K562 (cell line): ENCODE results near the gene AQP9. TPM values are rescaled to one million over a fixed set of nuclear protein-coding genes. Genes with fewer than 3 reads are reported as not detected.
A peak's percentile ranks its signal among the peaks of the same experiment; 100 is the strongest.

ENCODE experiments used
- ATAC-seq: fragments of 200-7000 bp; cut with Tn5 transposase; 3 replicates; pipeline ENCODE4 v1.9.1; 2020; ENCODE audit warnings: moderate library complexity
- BruUV-seq: library from RNA; stranded (reverse); fragments of 400-500 nt; replicated peaks from 2 replicates; lab custom pipeline; 2021; lab: Mats Ljungman, UMichigan
- CTCF ChIA-PET: fragments of 300-600 bp; formaldehyde crosslinking; extraction: SDS; loops from one replicate; lab custom pipeline; 2021; ENCODE audit warnings: low intra/inter-chr PET ratio; lab: Yijun Ruan, JAX
- POLR2A ChIA-PET: fragments of 300-600, 350-650 bp; sonication (Branson Sonifier 250); formaldehyde crosslinking; extraction: SDS; loops from one replicate; lab custom pipeline; 2021; ENCODE audit warnings: antibody characterized with exemption, inconsistent platforms; lab: Yijun Ruan, JAX
- DNase-seq, 4 experiments: peaks; one replicate each; pipeline versions ENCODE4 v3.0.0 to v3.0.0-alpha.2; 2011 to 2018; ENCODE audit warnings: low spot score in 3 of 4, mixed read lengths in 3 of 4; ENCODE audit errors: extremely low read depth in 1 of 4
- FAIRE-seq: peaks from 2 replicates; lab custom pipeline; 2011; peaks lifted over from hg19 to GRCh38; lab: Jason Lieb, UNC
- H2AFZ ChIP-seq: 2 replicates; pipeline ENCODE4 v1.6.0; 2011; ENCODE audit warnings: low read depth, low read length, control low read depth, inconsistent platforms
- H3K27ac ChIP-seq: fragments of 200-600 bp; 3 replicates; pipeline ENCODE4 v1.8.0; 2011; ENCODE audit warnings: low read depth, mild to moderate bottlenecking, control low read depth, inconsistent platforms, low read length, moderate library complexity, mixed read lengths; ENCODE audit errors: extremely low read depth
- H3K27me3 ChIP-seq, 2 experiments: fragments of 300-600 bp in 1 of 2; 2 replicates in 1 of 2; 3 replicates in 1 of 2; pipeline versions ENCODE4 v1.6.0 to v1.8.0; 2011; ENCODE audit warnings: inconsistent platforms in 2 of 2, low read length in 2 of 2, mild to moderate bottlenecking in 1 of 2, mixed read lengths in 1 of 2, moderate library complexity in 1 of 2; ENCODE audit not compliant: control insufficient read depth in 2 of 2, insufficient read depth in 2 of 2
- H3K36me3 ChIP-seq: fragments of 300-600 bp; 3 replicates; pipeline ENCODE4 v1.8.0; 2011; ENCODE audit warnings: mild to moderate bottlenecking, low read length, inconsistent platforms; ENCODE audit not compliant: control insufficient read depth, insufficient read depth
- H3K4me1 ChIP-seq, 2 experiments: fragments of 200-600 bp in 1 of 2; replicated peaks in 1 of 2; 2 replicates in 1 of 2; 3 replicates in 1 of 2; pipeline versions ENCODE4 v1.5.1 to v1.8.0; 2011; ENCODE audit warnings: inconsistent platforms in 2 of 2, low read length in 2 of 2, mild to moderate bottlenecking in 1 of 2, mixed read lengths in 1 of 2, moderate library complexity in 1 of 2; ENCODE audit not compliant: control insufficient read depth in 2 of 2, insufficient read depth in 2 of 2
- H3K4me2 ChIP-seq: 2 replicates; pipeline ENCODE4 v1.6.1; 2011; ENCODE audit warnings: low read length, control low read depth, inconsistent platforms, mixed read lengths; ENCODE audit not compliant: insufficient read depth
- H3K4me3 ChIP-seq: fragments of 200-600 bp; sonication (generic), shearing (Covaris generic); 2 replicates; pipeline ENCODE4 v1.5.1; 2016; ENCODE audit warnings: control low read depth, inconsistent platforms
- H3K79me2 ChIP-seq: fragments of 200-600 bp; 3 replicates; pipeline ENCODE4 v1.8.0; 2011; ENCODE audit warnings: low read length, inconsistent platforms; ENCODE audit not compliant: control insufficient read depth, insufficient read depth
- H3K9ac ChIP-seq, 2 experiments: 2 replicates each; pipeline versions ENCODE4 v1.6.0 to v1.6.1; 2011; ENCODE audit warnings: low read depth in 2 of 2, low read length in 2 of 2, control low read depth in 1 of 2, inconsistent platforms in 1 of 2, mild to moderate bottlenecking in 1 of 2, mixed read lengths in 1 of 2; ENCODE audit not compliant: insufficient read depth in 1 of 2
- H3K9me1 ChIP-seq: one replicate; pipeline ENCODE4 v1.6.0; 2011; ENCODE audit warnings: inconsistent platforms, mild to moderate bottlenecking, low read length, moderate library complexity; ENCODE audit not compliant: control insufficient read depth, insufficient read depth
- H3K9me3 ChIP-seq: replicated peaks from 2 replicates; pipeline ENCODE4 v1.5.1; 2011; ENCODE audit warnings: low read depth, low read length, inconsistent platforms; ENCODE audit not compliant: control insufficient read depth, insufficient read depth
- H4K20me1 ChIP-seq: replicated peaks from 2 replicates; pipeline ENCODE4 v1.6.1; 2011; ENCODE audit warnings: low read length, inconsistent platforms, mixed read lengths; ENCODE audit not compliant: control insufficient read depth, insufficient read depth
- ARID2 ChIP-seq: fragments of 450-650 bp; IDR thresholded peaks from 2 replicates; pipeline ENCODE4 v1.6.1; 2017; ENCODE audit warnings: antibody characterized with exemption, mild to moderate bottlenecking
- CEBPB ChIP-seq: fragments of 450-650 bp; IDR thresholded peaks from 2 replicates; pipeline ENCODE4 v1.6.1; 2016; ENCODE audit warnings: missing genetic modification characterization, missing compliant biosample characterization
- DDX20 ChIP-seq: fragments of 450-650 bp; IDR thresholded peaks from 2 replicates; pipeline ENCODE4 v1.6.1; 2016; ENCODE audit warnings: missing genetic modification characterization, low read depth, mild to moderate bottlenecking, missing compliant biosample characterization, moderate library complexity
- DNMT1 ChIP-seq: fragments of 450-650 bp; IDR thresholded peaks from 2 replicates; pipeline ENCODE4 v1.6.1; 2016; ENCODE audit warnings: antibody characterized with exemption, mild to moderate bottlenecking
- GABPB1 ChIP-seq: sonication (generic); formaldehyde crosslinking; IDR thresholded peaks from 2 replicates; pipeline ENCODE4 v1.8.0; 2022; ENCODE audit warnings: mild to moderate bottlenecking, missing genetic modification reagents
- GATAD2B ChIP-seq: fragments of 450-650 bp; IDR thresholded peaks from 2 replicates; pipeline ENCODE4 v1.6.1; 2017; ENCODE audit warnings: mild to moderate bottlenecking, borderline replicate concordance
- IRF9 ChIP-seq: fragments of 450-650 bp; IDR thresholded peaks from 2 replicates; pipeline ENCODE4 v1.6.1; 2016; ENCODE audit warnings: missing biosample characterization, missing genetic modification characterization
- KAT7 ChIP-seq: sonication (generic); formaldehyde crosslinking; IDR thresholded peaks from 2 replicates; pipeline ENCODE4 v1.8.0; 2022; ENCODE audit warnings: missing genetic modification reagents, mild to moderate bottlenecking, borderline replicate concordance
- RB1 ChIP-seq: fragments of 450-650 bp; IDR thresholded peaks from 2 replicates; pipeline ENCODE4 v1.6.1; 2017; ENCODE audit warnings: low read depth, mild to moderate bottlenecking
- RBM25 ChIP-seq: fragments of 200-400 bp; formaldehyde crosslinking; IDR thresholded peaks from 2 replicates; pipeline ENCODE4 v1.6.1; 2018; ENCODE audit warnings: low read length, low read depth, moderate library complexity; ENCODE audit not compliant: severe bottlenecking
- SPI1 ChIP-seq: IDR thresholded peaks from 2 replicates; pipeline ENCODE4 v1.6.1; 2011; ENCODE audit warnings: low read depth, low read length, control low read depth, borderline replicate concordance
- STAT5B ChIP-seq: fragments of 250-450 bp; sonication (Bioruptor Pico); IDR thresholded peaks from 2 replicates; pipeline ENCODE4 v1.8.0; 2021; ENCODE audit warnings: mild to moderate bottlenecking, inconsistent platforms
- TFAP4 ChIP-seq: sonication (generic); formaldehyde crosslinking; IDR thresholded peaks from 2 replicates; pipeline ENCODE4 v1.8.0; 2022; ENCODE audit warnings: missing genetic modification reagents, mild to moderate bottlenecking, moderate library complexity, borderline replicate concordance
- ZNF239 ChIP-seq: fragments of 250-450 bp; sonication (Bioruptor Pico); IDR thresholded peaks from 2 replicates; pipeline ENCODE4 v1.4.0; 2020; ENCODE audit warnings: mild to moderate bottlenecking
- ZNF324 ChIP-seq: fragments of 250-450 bp; sonication (Bioruptor Pico); IDR thresholded peaks from 2 replicates; pipeline ENCODE4 v1.4.0; 2020; ENCODE audit warnings: mild to moderate bottlenecking
- WGBS: fragments of 100-300 bp; shearing (Covaris generic); methylation state at CpG from one replicate; pipeline ENCODE4 v1.1.6; 2016; ENCODE audit warnings: low coverage, mixed read lengths; ENCODE audit not compliant: insufficient coverage; ENCODE audit errors: missing lambda C conversion rate; 5-methylcytosine and 5-hydroxymethylcytosine counted together
- in situ Hi-C: fragments of 300-500 bp; cut with MboI; formaldehyde crosslinking; loops from 4 replicates; pipeline ENCODE4 v1.15.0; 2018; ENCODE audit warnings: inconsistent platforms, mixed read lengths
- intact Hi-C: fragments of 100-400 bp; cut with micrococcal nuclease; formaldehyde crosslinking; loops from 2 replicates; pipeline ENCODE4 v1.14.2; 2022
- polyA plus RNA-seq, 8 experiments: library from polyadenylated mRNA; depleted of rRNA in 4 of 8; stranded (reverse) in 5 of 8; unstranded in 3 of 8; fragments of >200 nt; fragmentation: Nextera tagmentation in 2 of 8; fragmentation: Illumina TruSeq in 1 of 8; extraction: Ambion mirVana in 2 of 8; extraction: Trizol in 1 of 8; gene quantifications; 2 replicates each; pipeline versions ENCODE4 v1.2.1 to v1.2.3, GENCODE V29; 2011 to 2014; ENCODE audit warnings: inconsistent platforms in 1 of 8, missing spikeins in 1 of 8
- total RNA-seq, 7 experiments: library from RNA; depleted of rRNA in 6 of 7; stranded (reverse); fragments of >200 nt in 6 of 7; fragmentation: Illumina TruSeq in 2 of 7; extraction: Trizol in 2 of 7; gene quantifications; 2 replicates each; pipeline versions ENCODE4 v1.2.1 to v1.2.3, GENCODE V29; 2011 to 2021; ENCODE audit warnings: low replicate concordance in 1 of 7

The AQP9 gene
- total and polyA plus RNA-seq, 9 of the 15 experiments (the other 6 are each of a cell fraction or from before 2014, with no cell fraction given), result 0.04 to 0.33 (median 0.07) TPM; not detected in 4

GRCh38 chr15:58148120-58148519 lies 9.9 kb downstream of the AQP9 start:
- no peak overlapping the region for H3K4me3 ChIP-seq
- H3K4me1 ChIP-seq, result peaks cover 0 to 2% of the 10 kb centered on the region in 2 experiments; a peak in 2 of 5 replicates
- no peaks in the 10 kb centered on the region for H3K27me3 ChIP-seq
- H3K4me2 ChIP-seq, result no peak overlapping the region
- in situ Hi-C loops (no loop called here), intact Hi-C loops (no loop called here)
- no TSS peak for BruUV-seq
- ChIA-PET CTCF (no interaction called here), POLR2A (no interaction called here)
- DNase-seq (no peak), FAIRE-seq (no peak)
- H3K9me1 ChIP-seq, result no peaks in the 10 kb centered on the region
- no peaks in the 10 kb centered on the region for H3K9me3 ChIP-seq
- peak; percentile 96 for TF ChIP-seq ZNF239 (CRISPR knock-in tag)
- TF ChIP-seq SPI1, result no peak
- TF ChIP-seq RBM25, result peak; percentile 29
- TF ChIP-seq, all 486 proteins: peak for 2
- Histone ChIP-seq H3K79me2 (no peaks in the 10 kb centered on the region), H3K36me3 (no peaks in the 10 kb centered on the region), H4K20me1 (no peaks in the 10 kb centered on the region), H3K9ac (no peak overlapping the region), H3K27ac (no peak overlapping the region), H2AFZ (0 out of 2 replicates have a peak overlapping the region, but pooled peaks have one; percentile 7)
- no peak for ATAC-seq

- CTCF ChIA-PET, result no interaction called here
- Histone ChIP-seq H3K79me2 (no peaks in the 10 kb centered on the region), H3K27me3 (no peaks in the 10 kb centered on the region), H3K27ac (no peak overlapping the region), H3K4me3 (no peak overlapping the region), H2AFZ (peak overlapping the region; percentile 7), H3K9ac (no peak overlapping the region)
- BruUV-seq, result no TSS peak
- intact Hi-C loops, result no loop called here
- no peak for FAIRE-seq
- TF ChIP-seq DNMT1 (no peak), GABPB1 (CRISPR knock-in tag) (no peak), GATAD2B (no peak), RB1 (no peak), ZNF324 (no peak), CEBPB (tag) (no peak), IRF9 (tag) (no peak), KAT7 (no peak), ARID2 (no peak), TFAP4 (CRISPR knock-in tag) (no peak), STAT5B (no peak), DDX20 (no peak)
- TF ChIP-seq, all 486 proteins: peak for 0
- no peaks in the 10 kb centered on the region for H3K9me3 ChIP-seq
- no peak overlapping the region for H3K4me2 ChIP-seq
- H3K4me1 ChIP-seq, result no peaks in the 10 kb centered on the region
- H3K9me1 ChIP-seq, result no peaks in the 10 kb centered on the region
- DNase-seq (no peak), ATAC-seq (no peak)
- H3K36me3 ChIP-seq, result no peaks in the 10 kb centered on the region
- POLR2A ChIA-PET, result interaction anchor here (1.5 kb wide), 1 partner anchor 10 kb away, joined by 4 read pairs; no protein-coding TSS in a partner anchor
- WGBS, result 59% methylated on average over 4 of the region's 4 CpGs
- no peaks in the 10 kb centered on the region for H4K20me1 ChIP-seq
- in situ Hi-C loops, result no loop called here
Measured at GRCh38 chr15:58148633-58149445, 10.7 kb downstream of the AQP9 start.
